ENCODE data around the gene NDUFS6.
A peak's percentile ranks its signal among the peaks of the same experiment; 100 is the strongest.
"Not testable (repeated sequence)": the region's sequence is repeated elsewhere in the genome, so short reads cannot be mapped to it uniquely, and the experiment has no call there.

NDUFS6 gene

DNA sequence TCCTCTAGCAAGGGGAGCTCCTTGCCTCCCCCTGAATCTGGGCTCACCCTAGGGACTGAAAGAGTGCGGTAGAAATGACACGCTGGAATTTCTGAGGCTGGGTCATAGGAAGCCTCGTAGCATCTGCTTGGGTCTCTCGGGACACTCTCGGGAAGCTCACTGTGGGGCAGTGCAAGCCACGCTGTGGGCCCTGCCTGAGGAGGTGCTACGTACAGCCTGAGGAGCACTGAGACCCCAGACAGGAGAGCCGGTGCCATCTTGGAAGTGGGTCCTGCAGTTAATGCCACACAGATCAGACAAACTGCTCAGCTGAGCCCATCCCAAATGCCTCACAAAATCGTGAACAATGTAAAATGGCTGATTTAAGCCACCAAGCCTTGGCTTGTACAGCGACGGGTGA, 3.4 kb upstream of the NDUFS6 start:
- TF ChIP-seq, protein P1, sequence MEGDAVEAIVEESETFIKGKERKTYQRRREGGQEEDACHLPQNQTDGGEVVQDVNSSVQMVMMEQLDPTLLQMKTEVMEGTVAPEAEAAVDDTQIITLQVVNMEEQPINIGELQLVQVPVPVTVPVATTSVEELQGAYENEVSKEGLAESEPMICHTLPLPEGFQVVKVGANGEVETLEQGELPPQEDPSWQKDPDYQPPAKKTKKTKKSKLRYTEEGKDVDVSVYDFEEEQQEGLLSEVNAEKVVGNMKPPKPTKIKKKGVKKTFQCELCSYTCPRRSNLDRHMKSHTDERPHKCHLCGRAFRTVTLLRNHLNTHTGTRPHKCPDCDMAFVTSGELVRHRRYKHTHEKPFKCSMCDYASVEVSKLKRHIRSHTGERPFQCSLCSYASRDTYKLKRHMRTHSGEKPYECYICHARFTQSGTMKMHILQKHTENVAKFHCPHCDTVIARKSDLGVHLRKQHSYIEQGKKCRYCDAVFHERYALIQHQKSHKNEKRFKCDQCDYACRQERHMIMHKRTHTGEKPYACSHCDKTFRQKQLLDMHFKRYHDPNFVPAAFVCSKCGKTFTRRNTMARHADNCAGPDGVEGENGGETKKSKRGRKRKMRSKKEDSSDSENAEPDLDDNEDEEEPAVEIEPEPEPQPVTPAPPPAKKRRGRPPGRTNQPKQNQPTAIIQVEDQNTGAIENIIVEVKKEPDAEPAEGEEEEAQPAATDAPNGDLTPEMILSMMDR (IDR thresholded peaks at IDR 0.05; ENCODE audit: control insufficient read depth, extremely low read depth, insufficient read depth), result no peak
- H3K4me3 ChIP-seq (ENCODE audit: low read depth, low read length), result no peak overlapping the region
- DNase-seq (ENCODE audit: low read depth), result no peak

DNA sequence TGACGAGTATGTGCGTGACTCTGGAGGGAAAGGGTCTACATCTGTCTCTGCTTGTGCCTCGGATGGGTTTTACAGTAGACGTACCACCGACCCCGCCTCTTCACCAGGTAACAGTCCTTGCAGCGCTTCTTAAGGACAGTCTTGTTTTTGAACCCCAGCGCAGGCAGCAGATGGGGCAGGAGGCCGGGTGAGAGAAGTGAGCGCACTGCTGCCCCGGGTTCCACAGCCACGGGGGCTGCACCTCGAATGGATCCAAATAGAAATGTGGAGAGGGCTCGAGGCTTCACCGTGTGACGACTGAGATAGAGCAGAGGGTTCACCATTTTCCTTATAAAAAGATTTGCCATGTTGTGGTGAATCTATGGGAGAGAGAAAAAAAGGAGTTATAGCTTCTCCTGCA, 2.6 kb upstream of the NDUFS6 start:
- DNase-seq (ENCODE audit: low read depth), result not testable (repeated sequence)
- peak overlapping the region; percentile 83 for H3K4me3 ChIP-seq (ENCODE audit: low read depth, low read length)

DNA sequence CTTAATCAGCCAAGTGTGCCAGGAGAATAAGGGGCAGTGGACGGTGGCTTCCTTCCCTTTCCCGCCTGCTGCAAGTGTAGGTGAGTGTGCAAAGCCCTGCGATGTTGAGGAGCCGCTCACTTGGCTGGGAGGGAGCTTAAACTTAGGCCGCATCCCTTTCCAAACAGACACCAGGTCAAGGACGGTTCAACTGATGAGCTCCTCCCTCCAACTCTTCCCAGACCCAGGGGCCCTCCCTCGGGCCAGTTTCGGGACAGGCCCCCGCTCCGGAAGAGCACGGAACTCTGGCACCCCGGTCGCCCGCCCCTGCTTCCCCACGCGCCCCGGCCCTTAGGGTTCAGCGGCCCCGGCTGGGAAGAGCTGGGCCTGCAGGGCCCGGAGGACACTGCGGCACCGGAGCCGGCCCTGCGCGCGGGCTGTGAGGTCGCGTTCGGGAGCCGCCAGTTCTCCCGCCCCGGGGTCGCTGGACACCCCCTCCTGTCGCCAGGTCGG, 2.1 kb upstream of the NDUFS6 start:
- peak overlapping the region; percentile 83 for H3K4me3 ChIP-seq (ENCODE audit: low read depth, low read length)
- TF ChIP-seq, protein P1 (IDR thresholded peaks at IDR 0.05; ENCODE audit: control insufficient read depth, extremely low read depth, insufficient read depth), result no peak
- no peak for DNase-seq (ENCODE audit: low read depth)

DNA sequence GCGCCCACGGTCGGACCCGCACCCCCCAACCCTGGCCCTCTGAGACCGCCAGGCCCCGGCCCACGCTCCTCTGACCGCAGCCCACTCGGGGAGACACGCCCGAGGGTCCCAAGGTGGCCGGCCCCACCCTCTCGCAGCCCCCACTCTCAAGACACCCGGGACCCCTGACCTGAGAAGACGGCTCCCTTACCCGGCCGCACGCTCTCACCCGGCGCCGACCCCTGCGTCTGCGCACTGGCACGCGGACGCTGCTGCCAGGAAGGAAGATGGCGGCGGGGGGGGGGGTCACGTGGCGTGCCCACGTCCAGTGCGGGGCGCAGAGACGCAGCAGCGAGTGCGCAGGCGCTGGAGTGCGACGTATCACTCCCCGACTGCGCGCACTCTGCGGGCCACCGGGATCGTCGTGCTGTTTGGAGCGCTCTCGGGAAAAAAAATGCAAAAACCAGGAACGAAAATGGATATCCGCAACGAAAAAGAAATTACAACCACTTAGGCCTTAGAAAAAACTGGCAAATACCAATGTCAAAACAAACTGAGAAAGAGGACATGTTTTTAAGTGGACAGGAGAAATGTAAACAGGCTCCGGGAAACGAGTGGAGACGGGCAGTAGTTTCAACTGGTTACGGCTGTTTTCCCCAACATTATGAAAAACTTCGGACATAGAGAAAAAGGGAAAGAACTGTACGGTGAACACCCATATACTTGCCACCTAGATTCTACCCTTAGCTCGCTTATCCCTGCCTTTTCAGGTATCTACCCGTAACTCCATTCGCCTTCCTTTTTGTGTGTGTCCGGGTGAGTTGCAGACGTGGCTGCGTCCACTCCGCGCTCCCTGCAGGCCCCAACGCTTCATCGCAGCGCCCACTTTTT, 1.4 kb upstream of the NDUFS6 start, which contains the start of gene MRPL36:
Gene MRPL36 (minus strand): TSS at position 236 of the 870 bp plus-strand sequence. CDS start 902 bp downstream, outside the sequence.
- H3K4me3 ChIP-seq (ENCODE audit: low read depth, low read length), result peak within 1 kb of the TSS; percentile 83
- TF ChIP-seq, protein P1 (IDR thresholded peaks at IDR 0.05; ENCODE audit: control insufficient read depth, extremely low read depth, insufficient read depth), result 0 out of 2 replicates have a peak, but pooled peaks have one; percentile 11
- peak; percentile 62 for DNase-seq (ENCODE audit: low read depth)

DNA sequence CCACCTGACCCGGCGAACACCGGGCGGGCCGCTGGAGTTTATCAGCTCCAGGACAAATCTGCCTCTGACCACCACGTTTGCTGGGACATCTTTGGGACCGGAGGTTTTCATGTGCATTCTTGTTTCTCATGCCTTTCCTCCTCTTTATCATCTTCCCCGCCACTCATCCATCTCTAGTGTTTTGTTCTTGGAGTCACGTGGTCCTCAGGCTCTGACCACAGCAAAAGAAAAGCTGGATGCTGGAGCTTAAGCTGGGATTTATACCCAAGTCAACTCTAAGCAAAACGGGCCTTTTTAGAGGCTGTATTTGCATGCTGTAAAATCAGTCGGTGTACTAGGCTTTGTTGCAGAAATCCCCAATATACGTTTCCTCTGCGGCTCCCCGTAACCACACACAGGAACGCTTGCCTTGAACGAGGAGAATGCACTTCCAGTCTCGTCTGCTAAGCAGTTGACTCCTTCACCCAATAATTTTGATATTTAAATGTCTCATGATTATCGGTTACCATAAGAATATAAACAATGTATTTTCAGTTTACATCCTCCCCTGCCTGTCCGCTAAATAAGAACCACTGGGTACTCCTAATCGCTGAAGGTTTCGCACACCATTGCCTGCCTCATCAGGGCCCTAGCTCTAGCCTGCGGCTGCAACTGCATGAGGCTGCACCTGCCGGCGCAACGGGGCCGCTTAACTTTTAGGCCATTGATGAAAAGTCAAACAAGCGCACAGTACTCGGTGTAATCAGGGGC, 560 bp upstream of the NDUFS6 start:
- TF ChIP-seq, protein P1 (IDR thresholded peaks at IDR 0.05; ENCODE audit: control insufficient read depth, extremely low read depth, insufficient read depth), result no peak
- peak overlapping the region; percentile 83 for H3K4me3 ChIP-seq (ENCODE audit: low read depth, low read length)
- peak; percentile 11 for DNase-seq (ENCODE audit: low read depth)

DNA sequence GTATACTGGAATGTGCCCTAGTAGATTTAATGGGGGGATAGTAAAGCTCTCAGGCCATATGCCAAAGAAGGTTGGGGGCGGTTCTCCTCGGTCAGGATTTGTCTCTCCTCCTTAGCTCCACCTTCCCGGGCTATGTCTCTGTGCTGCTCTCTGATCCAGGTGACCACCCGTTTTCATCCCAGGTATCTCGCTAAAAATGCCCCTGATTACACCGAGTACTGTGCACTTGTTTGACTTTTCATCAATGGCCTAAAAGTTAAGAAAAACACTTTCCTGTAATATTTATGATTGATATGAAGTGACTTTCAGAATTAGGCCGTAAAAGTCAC, 724 bp downstream of the NDUFS6 start:
- TF ChIP-seq, protein P1 (IDR thresholded peaks at IDR 0.05; ENCODE audit: control insufficient read depth, extremely low read depth, insufficient read depth), result no peak
- DNase-seq (ENCODE audit: low read depth), result no peak

DNA sequence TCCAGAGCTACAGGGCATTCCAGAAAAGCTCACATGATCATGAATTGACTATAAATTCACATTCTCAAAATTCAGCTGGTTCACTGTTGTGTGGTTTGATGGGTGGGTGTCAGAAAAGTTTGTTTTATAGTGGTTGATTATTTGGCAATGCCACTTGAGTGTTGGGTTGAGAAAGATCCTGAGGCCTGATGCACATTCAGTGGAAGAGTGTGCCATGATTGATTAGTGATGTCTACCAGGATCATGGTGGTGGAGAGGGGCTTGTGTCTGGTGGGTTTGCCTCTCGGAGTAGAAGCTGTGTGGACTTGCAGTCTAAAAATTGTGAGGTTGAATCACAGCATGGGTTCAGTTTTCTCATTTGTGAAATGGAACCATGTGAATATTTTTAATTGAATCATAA, 2.0 kb downstream of the NDUFS6 start:
- H3K4me3 ChIP-seq (ENCODE audit: low read depth, low read length), result no peak overlapping the region
- TF ChIP-seq, protein P1 (IDR thresholded peaks at IDR 0.05; ENCODE audit: control insufficient read depth, extremely low read depth, insufficient read depth), result no peak
- no peak for DNase-seq (ENCODE audit: low read depth)

More for the DNA sequence above, 724 bp downstream of the NDUFS6 start:
- peak overlapping the region; percentile 83 for H3K4me3 ChIP-seq (ENCODE audit: low read depth, low read length)
